Upper lobe of left lung (tissue), 6 donors: ENCODE results near the gene PCNX2. TPM values are rescaled to one million over a fixed set of nuclear protein-coding genes. Genes with fewer than 3 reads are reported as not detected.
A peak's percentile ranks its signal among the peaks of the same experiment; 100 is the strongest.

Experiments used
- ATAC-seq, 2 donors: fragments of 200-7000 bp; cut with Tn5 transposase; one replicate each; pipeline ENCODE4 v1.9.1; 2022; ENCODE audit warnings: mild to moderate bottlenecking in 2 of 2, moderate library complexity in 2 of 2; ENCODE audit not compliant: low FRiP score in 2 of 2
- DNase-seq, 2 donors: peaks; one replicate each; pipeline ENCODE4 v3.0.0-alpha.2; 2019 to 2020
- H3K27ac ChIP-seq, 4 donors: fragments of 200-600 bp; sonication (generic); one replicate each; pipeline ENCODE4 v1.5.1; 2016 to 2019
- H3K27me3 ChIP-seq, 4 donors: fragments of 200-600 bp; sonication (generic); one replicate each; pipeline ENCODE4 v1.5.1; 2017 to 2019
- H3K36me3 ChIP-seq, 4 donors: fragments of 200-600 bp; sonication (generic); one replicate each; pipeline ENCODE4 v1.5.1; 2016 to 2019
- H3K4me1 ChIP-seq, 4 donors: fragments of 200-600 bp; sonication (generic); one replicate each; pipeline ENCODE4 v1.5.1; 2018 to 2019
- H3K4me3 ChIP-seq, 4 donors: fragments of 200-600 bp; sonication (generic); one replicate each; pipeline ENCODE4 v1.5.1; 2017 to 2019; ENCODE audit warnings: mild to moderate bottlenecking in 2 of 4, moderate library complexity in 1 of 4
- H3K9me3 ChIP-seq, 4 donors: fragments of 200-600 bp; sonication (generic); one replicate each; pipeline ENCODE4 v1.5.1; 2018 to 2019
- EP300 ChIP-seq, 4 donors: sonication (generic); formaldehyde crosslinking; IDR thresholded peaks; one replicate each; pipeline ENCODE4 v1.5.1; 2017; ENCODE audit warnings: antibody characterized with exemption in 4 of 4, control low read depth in 2 of 4
- POLR2A ChIP-seq, 4 donors: fragments of 450-650 bp; IDR thresholded peaks; one replicate each; pipeline ENCODE4 v1.5.1; 2016 to 2017; ENCODE audit warnings: antibody characterized with exemption in 4 of 4, mild to moderate bottlenecking in 2 of 4
- POLR2AphosphoS5 ChIP-seq, 2 donors: sonication (generic); formaldehyde crosslinking; IDR thresholded peaks; one replicate each; pipeline ENCODE4 v1.5.1; 2017; ENCODE audit warnings: antibody characterized with exemption in 2 of 2
- WGBS, 2 donors: methylation state at CpG; one replicate each; pipeline ENCODE4 v1.1.5; 2017 to 2018; 5-methylcytosine and 5-hydroxymethylcytosine counted together
- total RNA-seq, 6 donors: library from RNA; depleted of rRNA in 4 of 6; stranded (reverse); fragments of >200 nt in 4 of 6; gene quantifications; one replicate each; pipeline versions ENCODE4 v1.1.0 to v1.2.1, GENCODE V29; 2016 to 2021
- TF ChIP-seq, protein P1 (sequence below), 6 experiments: fragments of 450-650 bp in 4 of 6; fragments of 200-600 bp in 2 of 6; sonication (generic) in 2 of 6; IDR thresholded peaks; one replicate each; pipeline ENCODE4 v1.5.1; 2016 to 2019; ENCODE audit warnings: antibody characterized with exemption in 6 of 6
- donor health status: DM: no; HTN: no; CAD: no; lungs with moderate emphysema.
- donor health status: DM: no; HTN: yes; CAD: no; lungs with severe emphysema.

PCNX2 gene
- total RNA-seq, 6 donors from 2014 or later: 8.2 to 27.2 (median 14.5) TPM

DNA sequence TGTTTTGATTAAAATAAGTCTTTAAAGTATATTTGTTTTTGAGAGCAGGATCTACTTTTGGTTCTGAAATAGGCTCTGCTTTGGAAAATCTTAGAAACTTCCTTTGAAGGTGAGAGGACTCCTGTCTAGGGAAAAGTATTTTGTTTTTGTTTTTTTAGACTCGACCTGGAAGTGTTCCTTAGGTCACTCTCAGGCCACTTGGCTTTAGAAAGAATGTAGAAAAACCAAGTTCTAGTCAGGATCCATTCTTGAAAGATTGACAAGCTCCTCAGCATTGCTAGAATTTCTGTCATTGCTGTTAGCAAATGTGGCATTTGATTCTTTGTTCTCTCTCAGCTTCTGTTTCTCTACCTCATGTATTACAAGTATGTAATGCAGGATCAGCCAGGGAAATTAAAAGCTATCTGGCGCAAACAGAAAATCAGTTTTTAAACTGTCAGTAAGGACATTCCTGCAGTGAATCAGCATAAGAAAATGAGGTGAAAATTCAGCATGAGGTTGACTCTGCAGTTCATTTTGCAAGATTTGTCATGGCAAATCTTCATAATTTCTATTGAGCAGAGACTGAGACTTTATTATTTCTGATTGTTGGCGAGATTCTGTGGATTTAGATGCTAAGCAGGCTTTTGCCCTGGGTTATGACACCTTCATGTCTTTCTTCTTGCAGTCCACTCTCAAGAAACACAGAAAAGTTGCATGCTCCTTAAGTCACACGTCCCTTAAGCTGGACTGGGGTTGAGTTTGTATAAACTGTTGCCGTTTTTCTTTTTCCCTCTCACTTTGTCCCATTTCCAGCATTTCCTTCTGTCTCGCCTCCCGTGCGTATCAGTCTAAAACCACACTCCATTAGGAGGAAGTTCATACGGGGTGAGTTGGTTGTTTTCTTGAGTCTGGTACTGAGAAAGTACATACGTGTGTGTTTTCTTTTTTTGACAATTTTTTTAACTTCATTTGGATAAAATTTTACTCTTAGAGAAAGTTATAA, 332.5 kb downstream of the PCNX2 start:
- H3K36me3 ChIP-seq: peaks cover 0 to 19% (median 7%) of the 10 kb centered on the region in 4 donors
- peaks cover 0 to 6% (median 0%) of the 10 kb centered on the region in 4 donors for H3K9me3 ChIP-seq
- TF ChIP-seq POLR2AphosphoS5 (IDR thresholded peaks at IDR 0.05) (no peak), POLR2A (IDR thresholded peaks at IDR 0.05) (no peak), EP300 (IDR thresholded peaks at IDR 0.05) (peak in 1 of 4 donors; percentile 22)
- TF ChIP-seq, protein P1, sequence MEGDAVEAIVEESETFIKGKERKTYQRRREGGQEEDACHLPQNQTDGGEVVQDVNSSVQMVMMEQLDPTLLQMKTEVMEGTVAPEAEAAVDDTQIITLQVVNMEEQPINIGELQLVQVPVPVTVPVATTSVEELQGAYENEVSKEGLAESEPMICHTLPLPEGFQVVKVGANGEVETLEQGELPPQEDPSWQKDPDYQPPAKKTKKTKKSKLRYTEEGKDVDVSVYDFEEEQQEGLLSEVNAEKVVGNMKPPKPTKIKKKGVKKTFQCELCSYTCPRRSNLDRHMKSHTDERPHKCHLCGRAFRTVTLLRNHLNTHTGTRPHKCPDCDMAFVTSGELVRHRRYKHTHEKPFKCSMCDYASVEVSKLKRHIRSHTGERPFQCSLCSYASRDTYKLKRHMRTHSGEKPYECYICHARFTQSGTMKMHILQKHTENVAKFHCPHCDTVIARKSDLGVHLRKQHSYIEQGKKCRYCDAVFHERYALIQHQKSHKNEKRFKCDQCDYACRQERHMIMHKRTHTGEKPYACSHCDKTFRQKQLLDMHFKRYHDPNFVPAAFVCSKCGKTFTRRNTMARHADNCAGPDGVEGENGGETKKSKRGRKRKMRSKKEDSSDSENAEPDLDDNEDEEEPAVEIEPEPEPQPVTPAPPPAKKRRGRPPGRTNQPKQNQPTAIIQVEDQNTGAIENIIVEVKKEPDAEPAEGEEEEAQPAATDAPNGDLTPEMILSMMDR (IDR thresholded peaks at IDR 0.05): no peak
- peak overlapping the region; percentile 55 to 68 (median 59) for H3K27ac ChIP-seq
- peak overlapping the region in 1 of 4 donors; percentile 8 for H3K4me3 ChIP-seq
- peaks cover 14 to 24% (median 21%) of the 10 kb centered on the region in 4 donors for H3K4me1 ChIP-seq
- ATAC-seq: peak in 1 of 2 donors; percentile 77
- H3K27me3 ChIP-seq: no peaks in the 10 kb centered on the region
- WGBS, 2 donors: 27% methylated on average over 10 of the region's 10 CpGs
- DNase-seq: no peak

DNA sequence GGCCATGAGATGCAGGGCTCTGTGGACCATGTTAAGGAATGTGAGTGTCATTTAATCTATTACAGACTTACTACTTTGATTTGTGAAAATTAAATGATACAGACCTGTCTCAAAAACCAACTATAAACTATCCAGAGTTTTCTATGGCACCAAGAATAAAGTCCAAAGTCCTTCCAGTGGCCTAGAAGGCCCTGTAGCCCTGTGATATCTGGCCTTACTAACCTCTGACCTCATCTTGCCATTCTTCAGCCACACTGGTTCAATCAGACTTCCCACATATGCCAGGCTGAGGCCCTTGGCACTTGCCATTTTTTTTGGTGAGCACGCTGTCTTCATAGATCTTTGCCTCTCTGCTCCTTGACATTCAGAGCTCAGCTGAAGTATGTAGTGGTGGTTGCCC, 337.5 kb downstream of the PCNX2 start:
- no peak overlapping the region for H3K27ac ChIP-seq
- TF ChIP-seq, protein P1 (IDR thresholded peaks at IDR 0.05): no peak
- TF ChIP-seq POLR2AphosphoS5 (IDR thresholded peaks at IDR 0.05) (no peak), POLR2A (IDR thresholded peaks at IDR 0.05) (no peak), EP300 (IDR thresholded peaks at IDR 0.05) (no peak)
- no peaks in the 10 kb centered on the region for H3K27me3 ChIP-seq
- H3K4me1 ChIP-seq: peaks cover 6 to 9% (median 9%) of the 10 kb centered on the region in 4 donors
- no peak for ATAC-seq
- peaks cover 0 to 9% (median 0%) of the 10 kb centered on the region in 4 donors for H3K9me3 ChIP-seq
- no peak for DNase-seq
- WGBS, 2 donors: 89 to 100% methylated on average over 1 of the region's 1 CpG
- peaks cover 4 to 31% (median 10%) of the 10 kb centered on the region in 4 donors for H3K36me3 ChIP-seq
- H3K4me3 ChIP-seq: no peak overlapping the region

DNA sequence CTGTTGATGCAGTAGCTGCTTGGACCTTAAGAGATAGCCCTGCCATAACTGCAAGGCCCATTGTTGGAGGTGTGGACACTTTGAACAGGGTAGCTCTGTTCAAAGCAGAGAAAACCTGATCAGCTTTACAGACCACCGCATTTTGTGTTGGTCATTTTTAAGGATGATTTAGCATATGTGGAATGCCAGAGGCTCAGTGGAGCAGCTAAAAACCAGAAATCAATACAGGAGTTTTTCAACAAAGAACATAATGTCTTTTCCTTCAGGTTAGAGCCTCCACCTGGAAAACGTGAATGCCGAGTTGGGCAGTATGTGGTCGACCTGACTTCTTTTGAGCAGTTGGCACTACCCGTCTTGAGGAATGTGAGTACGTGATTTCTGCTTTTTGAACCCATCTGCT, 339.4 kb downstream of the PCNX2 start:
- H3K36me3 ChIP-seq: peaks cover 4 to 31% (median 10%) of the 10 kb centered on the region in 4 donors
- ATAC-seq: no peak
- no peak for DNase-seq
- H3K27me3 ChIP-seq: no peaks in the 10 kb centered on the region
- peaks cover 5 to 20% (median 11%) of the 10 kb centered on the region in 4 donors for H3K4me1 ChIP-seq
- 93 to 97% methylated on average over 6 of the region's 6 CpGs for WGBS, 2 donors
- TF ChIP-seq POLR2A (IDR thresholded peaks at IDR 0.05): no peak
- TF ChIP-seq POLR2AphosphoS5 (IDR thresholded peaks at IDR 0.05): no peak
- no peak for TF ChIP-seq EP300 (IDR thresholded peaks at IDR 0.05)
- TF ChIP-seq, protein P1 (IDR thresholded peaks at IDR 0.05): no peak
- H3K9me3 ChIP-seq: peaks cover 0 to 9% (median 0%) of the 10 kb centered on the region in 4 donors
- no peak overlapping the region for H3K4me3 ChIP-seq
- H3K27ac ChIP-seq: no peak overlapping the region

DNA sequence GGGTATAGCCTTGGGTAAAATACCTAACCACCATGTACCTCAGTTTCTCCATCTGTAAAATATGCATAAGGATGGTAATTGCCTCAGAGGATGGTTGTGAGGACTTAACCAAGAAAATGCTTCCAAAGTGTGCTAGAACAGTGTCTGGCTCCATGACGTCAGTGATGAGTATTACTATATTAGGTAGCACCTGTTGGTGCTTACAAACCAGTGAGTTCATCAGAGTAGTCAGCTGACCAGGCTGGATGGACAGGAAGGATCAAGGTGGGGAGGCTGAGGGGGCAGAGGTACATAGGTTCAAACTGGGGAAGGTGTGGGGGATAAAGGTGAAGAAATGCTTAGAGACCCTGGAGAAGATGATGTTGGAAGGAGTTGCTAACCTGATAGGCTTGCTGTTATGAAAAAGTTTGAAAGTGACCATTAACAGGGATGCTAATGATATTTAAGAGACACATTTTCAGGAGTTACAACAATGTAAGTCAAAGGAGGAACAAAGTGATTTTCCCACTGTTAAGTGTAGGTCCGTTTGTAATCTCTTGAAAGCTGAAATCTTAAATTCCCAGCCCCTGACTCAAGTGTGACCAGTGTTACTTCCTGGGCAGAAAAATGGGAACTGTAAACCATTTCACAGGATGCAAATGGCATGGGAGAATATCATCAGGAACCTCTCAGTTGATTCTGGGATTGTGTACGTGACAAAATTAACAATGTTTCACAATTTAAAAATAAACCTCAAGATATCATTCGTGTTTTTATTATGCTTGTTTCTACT, 340.7 kb downstream of the PCNX2 start:
- peaks cover 9 to 26% (median 13%) of the 10 kb centered on the region in 4 donors for H3K4me1 ChIP-seq
- H3K9me3 ChIP-seq: peaks cover 0 to 9% (median 0%) of the 10 kb centered on the region in 4 donors
- H3K27ac ChIP-seq: no peak overlapping the region
- WGBS, 2 donors: 76 to 87% methylated on average over 4 of the region's 4 CpGs
- H3K4me3 ChIP-seq: no peak overlapping the region
- TF ChIP-seq POLR2AphosphoS5 (IDR thresholded peaks at IDR 0.05) (no peak), POLR2A (IDR thresholded peaks at IDR 0.05) (no peak), EP300 (IDR thresholded peaks at IDR 0.05) (no peak)
- TF ChIP-seq, protein P1 (IDR thresholded peaks at IDR 0.05): no peak
- peaks cover 4 to 28% (median 10%) of the 10 kb centered on the region in 4 donors for H3K36me3 ChIP-seq
- ATAC-seq (no peak), DNase-seq (no peak)
- H3K27me3 ChIP-seq: no peaks in the 10 kb centered on the region
